HG02885 (cell line): ENCODE measurements around the gene CCDC152.
"Not testable (repeated sequence)": the region's sequence is repeated elsewhere in the genome, so short reads cannot be mapped to it uniquely, and the experiment has no call there.

Experiments used
- ATAC-seq: cut with Tn5 transposase; IDR thresholded peaks from one replicate; pipeline ENCODE4 v1.9.1; 2021; ENCODE audit warnings: mild to moderate bottlenecking; ENCODE audit not compliant: unreplicated experiment, poor library complexity

The CCDC152 gene

DNA sequence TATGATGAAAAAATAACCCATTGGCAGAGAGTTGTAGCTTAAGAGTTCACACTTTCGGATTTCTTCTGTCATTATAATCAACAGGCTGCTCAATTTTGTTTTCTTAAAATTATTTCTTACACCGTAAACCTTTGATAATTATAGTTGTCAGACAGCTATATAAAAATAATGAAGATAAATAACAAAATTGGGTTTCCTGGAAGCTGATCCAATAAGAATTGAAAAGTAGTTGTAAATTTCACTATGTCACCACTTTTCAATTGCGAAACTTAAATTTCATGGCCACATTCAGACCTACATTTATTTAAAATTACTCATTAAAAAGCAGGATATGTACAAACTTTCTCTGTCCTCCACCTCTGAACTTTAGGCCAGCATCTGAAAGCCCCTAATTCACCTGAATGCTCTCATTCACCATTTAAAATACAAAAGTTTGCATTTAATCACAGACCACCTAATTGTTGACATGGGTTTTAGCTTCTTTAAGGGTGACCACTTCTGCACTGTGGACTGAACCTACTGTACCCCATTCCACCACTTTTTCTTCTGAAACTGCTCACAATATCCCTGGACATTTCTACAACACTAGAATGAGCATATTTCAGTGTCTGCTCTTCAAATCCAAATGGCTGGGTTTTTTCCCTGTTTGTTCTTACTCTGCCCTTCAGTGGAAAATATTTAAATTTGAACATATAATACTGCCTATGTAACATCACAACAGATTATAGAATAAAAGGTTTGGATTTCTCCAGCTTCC, 54.4 kb downstream of the CCDC152 start:
- ATAC-seq, result no peak

DNA sequence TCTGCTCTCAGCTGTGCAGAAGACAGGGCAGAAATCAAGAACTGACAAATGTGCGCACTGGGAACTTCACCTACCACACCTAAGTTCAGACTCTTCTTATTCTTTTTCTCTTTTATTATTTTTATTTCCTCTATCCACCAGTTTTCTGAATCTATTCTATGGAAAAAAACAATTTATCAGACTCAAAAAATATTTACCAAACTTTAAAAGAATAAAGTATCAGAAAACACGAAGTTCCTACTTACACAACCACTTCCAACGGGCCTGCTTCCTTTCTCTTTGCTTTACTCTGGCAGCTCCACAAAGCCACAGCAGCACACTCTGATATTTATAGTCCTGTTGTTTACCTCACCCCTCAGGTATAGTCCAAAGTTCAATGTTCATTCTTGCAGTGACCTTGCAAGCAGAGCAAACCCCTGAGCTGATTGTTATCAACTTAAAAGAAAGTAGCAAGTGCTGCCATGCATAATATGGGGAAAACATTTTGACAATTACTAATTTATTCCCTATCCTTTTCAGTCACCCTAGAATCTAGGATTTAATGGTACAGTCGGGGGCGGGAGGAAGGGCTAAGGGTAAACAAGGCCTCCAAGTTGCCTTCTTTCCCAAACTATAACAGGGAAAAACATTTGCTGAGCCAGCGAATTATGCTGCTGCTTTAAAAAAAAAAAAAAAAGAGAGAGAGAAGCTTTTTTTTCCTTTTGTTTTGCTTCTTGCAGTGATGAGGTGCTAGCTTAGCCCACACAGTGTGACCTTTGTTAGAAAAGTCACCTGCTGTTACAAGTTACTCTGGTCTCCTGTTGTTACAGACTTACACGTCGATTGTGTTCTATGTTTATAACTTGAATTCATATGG, 55.2 kb downstream of the CCDC152 start, which contains the start of gene SELENOP:
Gene SELENOP, minus strand, starts transcription at position 302 of the 856 bp plus-strand sequence. CDS start 3,539 bp downstream, outside the sequence.
- ATAC-seq, result no peak

GRCh38 chr5:42812620-42813019, 56.0 kb downstream of the CCDC152 start:
- no peak for ATAC-seq

- ATAC-seq, result no peak
Observed at GRCh38 chr5:42813533-42813932, 56.9 kb downstream of the CCDC152 start.

DNA sequence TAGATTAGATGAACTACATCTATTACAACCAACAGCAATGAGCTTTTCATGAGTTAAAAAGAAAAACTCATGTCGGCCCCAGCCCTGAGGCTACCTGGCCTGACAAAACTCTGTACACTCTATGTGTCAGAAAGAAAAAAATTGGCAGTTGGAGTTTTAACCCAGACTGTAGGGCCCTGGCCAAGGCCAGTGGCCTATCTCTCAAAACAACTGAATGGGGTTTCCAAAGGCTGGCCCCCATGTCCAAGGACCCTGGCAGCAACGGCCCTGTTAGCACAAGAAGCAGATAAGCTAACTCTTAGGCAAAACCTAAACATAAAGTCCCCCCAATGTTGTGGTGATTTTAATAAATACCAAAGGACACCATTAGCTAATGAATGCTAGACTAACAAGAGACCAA, 59.9 kb downstream of the CCDC152 start:
- not testable (repeated sequence) for ATAC-seq

- no peak for ATAC-seq
Observed at GRCh38 chr5:42819745-42820144, 63.1 kb downstream of the CCDC152 start.

GRCh38 chr5:42822548-42822947, 65.9 kb downstream of the CCDC152 start:
- no peak for ATAC-seq

GRCh38 chr5:42824347-42824976, 67.8 kb downstream of the CCDC152 start:
- ATAC-seq, result no peak

DNA sequence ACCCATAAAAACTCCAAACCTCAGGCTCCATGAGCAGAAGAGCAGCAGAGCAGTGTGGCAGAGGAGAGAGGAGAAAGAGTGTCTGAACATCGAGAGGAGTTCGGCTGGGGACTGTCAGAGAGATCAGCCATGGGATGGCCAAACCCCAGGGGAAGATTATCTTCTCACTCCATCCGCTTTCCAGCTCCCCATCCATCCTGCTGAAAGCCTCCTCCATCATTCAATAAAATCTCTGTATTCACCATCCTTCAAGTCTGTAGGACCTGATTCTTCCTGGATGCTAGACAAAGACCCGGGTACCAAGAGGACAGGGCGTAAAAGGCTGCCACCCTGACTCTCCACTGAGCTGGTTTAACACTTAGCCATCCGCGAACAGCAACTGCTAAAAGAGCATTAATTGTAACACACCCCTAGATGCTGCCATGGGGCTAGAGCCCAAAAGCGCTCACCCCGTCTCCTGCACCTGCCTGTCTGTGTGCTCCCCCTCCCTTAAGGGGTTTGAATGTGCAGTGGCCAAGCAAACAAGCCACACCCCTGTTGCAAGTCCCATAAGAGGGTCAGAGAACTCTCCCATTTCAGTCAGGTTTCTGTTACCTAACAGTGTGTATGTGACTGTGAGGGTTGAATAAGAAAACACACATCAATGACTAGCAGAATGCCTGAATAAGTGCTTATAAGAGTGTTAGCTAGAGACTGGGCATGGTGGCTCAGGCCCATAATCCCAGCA, 69.0 kb downstream of the CCDC152 start:
- no peak for ATAC-seq

- ATAC-seq, result no peak
Observed at GRCh38 chr5:42826757-42827515, 70.3 kb downstream of the CCDC152 start.

DNA sequence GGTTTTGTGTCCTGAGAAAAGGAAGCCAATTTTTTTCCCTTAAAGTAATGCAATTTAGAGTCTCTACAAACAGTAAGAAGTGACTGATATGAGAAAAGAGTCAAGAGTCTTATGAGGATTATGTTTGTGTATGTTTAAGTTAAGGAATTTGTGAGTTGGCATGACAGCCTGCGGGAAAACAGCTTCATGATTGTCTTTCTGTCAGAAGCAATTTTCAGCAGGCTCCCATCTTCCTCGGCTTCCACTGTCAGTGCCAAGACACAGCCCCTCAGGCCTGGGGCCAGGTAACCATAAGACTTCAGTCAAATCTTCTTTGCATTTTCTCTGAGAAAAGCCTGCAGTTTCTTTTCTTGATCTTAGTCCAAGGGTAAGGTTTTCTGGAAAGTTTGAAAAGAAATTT, 72.1 kb downstream of the CCDC152 start:
- no peak for ATAC-seq

- no peak for ATAC-seq
Observed at GRCh38 chr5:42830924-42831323, 74.3 kb downstream of the CCDC152 start.

DNA sequence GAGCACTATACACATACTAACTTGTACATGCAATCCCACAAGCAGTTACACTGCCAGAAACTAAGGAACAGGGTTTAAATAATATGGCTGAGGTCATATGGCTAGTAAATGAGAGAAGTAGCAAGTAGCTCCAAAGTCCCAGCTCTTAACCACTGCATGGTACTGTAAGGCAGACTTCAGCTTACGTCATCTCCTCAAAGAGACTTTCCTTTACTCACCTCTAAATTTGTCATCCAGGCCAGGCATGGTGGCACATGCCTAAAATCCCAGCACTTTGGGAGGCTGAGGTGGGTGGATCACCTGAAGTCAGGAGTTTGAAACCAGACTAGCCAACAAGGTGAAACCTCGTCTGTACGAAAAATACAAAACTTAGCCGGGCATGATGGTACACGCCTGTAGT, 75.4 kb downstream of the CCDC152 start:
- no peak for ATAC-seq

DNA sequence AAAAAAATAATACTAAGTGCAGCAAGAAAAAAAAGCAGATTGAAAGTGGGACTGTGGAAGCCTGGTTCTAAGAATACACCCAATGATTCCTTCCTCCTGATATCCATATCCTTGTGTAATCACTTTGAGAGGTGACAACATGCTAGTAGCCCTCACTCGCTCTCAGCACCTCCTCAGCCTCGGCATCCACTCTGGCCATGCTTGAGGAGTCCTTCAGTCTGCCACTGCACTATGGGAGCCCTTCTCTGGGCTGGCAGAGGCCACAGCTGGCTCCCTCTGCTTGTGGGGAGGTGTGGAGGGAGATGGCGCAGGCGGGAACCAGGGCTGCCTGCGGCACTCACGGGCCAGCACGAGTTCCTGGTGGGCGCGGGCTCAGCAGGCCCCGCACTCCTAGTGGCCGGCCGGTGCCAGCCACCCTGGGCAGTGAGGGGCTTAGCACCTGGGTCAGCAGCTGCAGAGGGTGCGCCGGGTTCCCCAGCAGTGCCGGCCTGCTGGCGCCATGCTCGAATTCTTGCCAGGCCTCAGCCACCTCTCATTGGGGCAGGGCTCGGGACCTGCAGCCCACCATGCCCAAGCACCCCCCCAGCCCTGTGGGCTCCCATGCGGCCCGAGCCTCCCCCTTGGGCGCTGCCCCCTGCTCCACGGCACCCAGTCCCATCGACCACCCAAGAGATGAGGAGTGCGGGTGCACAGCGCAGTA, 79.6 kb downstream of the CCDC152 start:
- no peak for ATAC-seq

- ATAC-seq, result no peak
Observed at GRCh38 chr5:42837601-42838000, 81.0 kb downstream of the CCDC152 start.

DNA sequence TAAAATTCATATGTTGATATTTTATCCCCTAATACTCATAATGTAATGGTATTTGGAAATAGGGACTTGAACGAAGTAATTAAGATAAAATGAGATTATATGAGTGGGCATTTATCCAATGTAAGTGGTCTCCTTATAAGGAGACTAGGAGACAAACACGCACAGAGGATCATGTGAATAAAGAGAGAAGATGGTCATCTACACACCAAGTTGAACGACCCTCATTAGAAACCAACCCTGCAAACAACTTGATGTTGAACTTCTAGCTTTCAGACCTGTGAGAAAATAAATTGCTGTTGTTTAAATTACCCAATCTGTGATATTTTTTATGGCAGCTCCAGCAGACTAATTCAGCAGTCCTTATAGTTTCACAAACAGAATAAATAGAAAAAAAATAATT, 82.6 kb downstream of the CCDC152 start:
- ATAC-seq, result no peak

DNA sequence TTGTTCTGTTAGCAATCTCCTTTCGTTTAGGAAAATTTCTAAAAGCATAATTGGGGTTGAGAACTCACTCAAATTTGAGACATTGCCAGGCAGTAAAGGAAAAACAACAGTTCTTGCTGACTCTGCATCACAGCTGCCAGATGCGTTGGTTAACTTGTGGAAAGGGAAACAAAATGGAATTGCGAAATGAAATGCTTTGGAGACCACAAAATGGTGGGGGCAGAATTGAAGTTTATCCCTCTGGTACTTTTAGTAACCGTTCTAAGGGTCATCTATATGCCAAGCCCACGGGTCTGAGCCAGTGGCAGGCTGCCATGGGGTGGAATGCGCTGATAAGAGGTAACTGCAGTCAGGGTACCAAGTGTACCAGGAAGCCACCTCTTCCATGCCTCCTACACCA, 83.7 kb downstream of the CCDC152 start:
- ATAC-seq, result no peak

GRCh38 chr5:42840842-42841567, 84.4 kb downstream of the CCDC152 start:
- no peak for ATAC-seq
